Myocyte (in vitro differentiated cells): ENCODE results near the gene RFX8. TPM values are rescaled to one million over a fixed set of nuclear protein-coding genes. Genes with fewer than 3 reads are reported as not detected.
"Not testable (repeated sequence)": the region's sequence is repeated elsewhere in the genome, so short reads cannot be mapped to it uniquely, and the experiment has no call there.

Experiments used
- DNase-seq: peaks from one replicate; pipeline ENCODE4 v3.0.0-alpha.2; 2012; ENCODE audit warnings: low read depth
- total RNA-seq: library from RNA; depleted of rRNA; stranded (reverse); fragments of >200 nt; gene quantifications from 2 replicates; pipeline ENCODE4 v1.2.3, GENCODE V29; 2014

The RFX8 gene
- total RNA-seq, 1 donor from 2014 or later: 7.1 TPM

DNA sequence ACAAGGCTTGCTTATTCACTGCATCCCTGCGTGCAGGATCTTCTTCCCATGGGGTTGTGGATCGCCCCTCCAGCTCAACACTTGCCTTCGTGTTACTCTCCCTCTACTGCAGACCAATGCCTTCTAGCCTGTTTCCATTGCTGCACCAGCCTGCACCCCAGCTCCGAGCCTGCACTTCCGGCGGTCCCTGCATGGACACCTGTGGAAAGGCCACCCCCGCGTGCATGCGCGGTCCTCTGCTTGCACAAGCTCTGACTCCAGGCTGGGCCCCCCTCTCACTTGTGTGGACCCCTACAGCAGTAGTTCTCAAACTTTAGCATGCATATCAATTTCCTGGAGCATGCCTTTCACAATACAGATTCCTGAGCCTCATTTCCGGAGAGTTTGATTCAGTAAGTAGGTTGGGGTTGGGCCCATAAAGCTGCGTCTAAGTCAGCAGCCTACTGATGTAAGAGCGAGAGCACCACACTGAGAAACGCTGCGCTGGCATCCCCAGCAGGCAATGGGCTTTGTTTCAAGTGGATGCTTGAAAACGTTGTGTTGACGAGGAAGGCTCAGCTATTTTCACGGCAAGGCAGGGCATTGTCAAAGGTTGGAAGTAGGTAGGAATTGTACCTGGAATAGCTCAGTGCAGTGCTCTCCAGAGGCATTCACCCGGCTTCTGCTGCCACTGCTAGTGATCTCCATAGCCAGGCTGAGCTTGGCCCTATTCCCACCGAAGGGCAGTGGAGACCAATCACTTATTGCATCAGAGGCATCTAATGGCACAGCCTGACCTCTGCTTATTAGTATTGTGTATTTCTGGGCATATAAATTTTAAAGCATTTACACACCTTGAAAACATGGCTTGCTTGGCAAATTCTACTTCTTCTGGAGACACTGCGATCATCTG is 120.2 kb downstream of the RFX8 start:
- no peak for DNase-seq

GRCh38 chr2:101352631-101353030 is 122.3 kb downstream of the RFX8 start:
- not testable (repeated sequence) for DNase-seq

GRCh38 chr2:101351207-101351606 is 123.7 kb downstream of the RFX8 start:
- no peak for DNase-seq

GRCh38 chr2:101349893-101350662 is 124.8 kb downstream of the RFX8 start:
- DNase-seq: peak; percentile 71

GRCh38 chr2:101348883-101349282 is 126.0 kb downstream of the RFX8 start:
- no peak for DNase-seq

Other genes with a start within 250 kb of the RFX8 start
- 42.9 and 51.2 TPM in 2 replicates for gene CNOT11, start 222.2 kb downstream of the RFX8 start, total RNA-seq
- 32.3 and 40.8 TPM in 2 replicates for gene RNF149, start 166.4 kb downstream of the RFX8 start, total RNA-seq
- 1.5 and 6.9 TPM in 2 replicates for gene CREG2, start 87.6 kb downstream of the RFX8 start, total RNA-seq
- 133 and 207 TPM in 2 replicates for gene MAP4K4, start 222.6 kb upstream of the RFX8 start, total RNA-seq